ENCODE results near the gene HMGN1.

- TF ChIP-seq POLR2A (IDR thresholded peaks at IDR 0.05) (no peak), CTCF (IDR thresholded peaks at IDR 0.05) (no peak)
Observed at GRCh38 chr21:39375446-39375845, 26.6 kb upstream of the HMGN1 start.

All from Peyer's patch (tissue), 4 donors.